NCI-H1417 (cell line): Measurements from ENCODE around the gene ALDH1L2.
"Not testable (repeated sequence)": the region's sequence is repeated elsewhere in the genome, so short reads cannot be mapped to it uniquely, and the experiment has no call there.

ENCODE experiments used
- DNase-seq, 3 experiments: peaks; one replicate each; lab custom pipeline; 2025; lab: John Stamatoyannopoulos, UW

Gene ALDH1L2

GRCh38 chr12:105084251-105085250 lies at the start of gene ALDH1L2:
Gene ALDH1L2, minus strand, starts transcription at chr12:105084458. Its CDS starts 22 bp downstream, at chr12:105084436.
- DNase-seq = peak in 2 of 3 experiments; percentile 28 to 33

- DNase-seq = no peak
Observed at GRCh38 chr12:105120551-105120950, 36.3 kb upstream of the ALDH1L2 start.

DNA sequence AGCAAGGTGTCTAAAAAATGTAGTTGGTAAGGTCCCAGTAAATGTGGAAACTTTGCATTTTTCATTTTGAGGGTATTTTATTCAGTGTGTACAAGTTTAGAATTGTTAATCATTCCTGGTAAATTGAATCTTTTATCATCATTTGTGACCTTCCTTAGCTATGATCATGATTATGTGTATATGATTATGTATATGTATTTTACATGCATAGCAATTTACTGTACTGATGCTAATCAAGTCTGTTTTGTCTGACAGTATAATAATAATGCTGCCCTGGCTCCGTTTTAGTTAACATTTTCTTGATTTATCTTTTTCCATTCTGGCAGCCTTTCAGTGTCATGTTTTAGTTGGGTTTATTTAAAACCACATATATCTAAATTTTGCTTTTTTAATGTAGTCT lies 32.7 kb upstream of the ALDH1L2 start:
- no peak for DNase-seq

DNA sequence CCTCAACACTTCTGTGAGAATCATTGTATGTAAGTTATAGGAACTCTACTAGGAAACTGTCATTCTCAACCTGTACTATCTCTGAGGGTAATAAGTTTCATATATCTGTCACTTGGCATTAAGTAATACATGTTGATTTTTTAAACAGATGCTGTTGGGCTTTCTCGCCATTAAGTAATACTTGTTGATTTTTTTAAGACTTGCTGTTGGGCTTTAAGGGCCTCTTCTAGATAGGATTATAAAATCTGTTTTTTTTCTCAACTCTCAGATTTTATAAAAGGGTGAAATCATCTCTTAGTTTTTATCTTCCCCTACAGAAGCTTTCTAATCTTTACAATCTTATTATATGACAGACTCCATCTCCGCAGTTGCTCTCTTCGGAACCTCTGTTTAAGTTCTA lies 28.8 kb upstream of the ALDH1L2 start:
- no peak for DNase-seq

- no peak for DNase-seq
Observed at GRCh38 chr12:105110851-105111250, 26.6 kb upstream of the ALDH1L2 start.

DNA sequence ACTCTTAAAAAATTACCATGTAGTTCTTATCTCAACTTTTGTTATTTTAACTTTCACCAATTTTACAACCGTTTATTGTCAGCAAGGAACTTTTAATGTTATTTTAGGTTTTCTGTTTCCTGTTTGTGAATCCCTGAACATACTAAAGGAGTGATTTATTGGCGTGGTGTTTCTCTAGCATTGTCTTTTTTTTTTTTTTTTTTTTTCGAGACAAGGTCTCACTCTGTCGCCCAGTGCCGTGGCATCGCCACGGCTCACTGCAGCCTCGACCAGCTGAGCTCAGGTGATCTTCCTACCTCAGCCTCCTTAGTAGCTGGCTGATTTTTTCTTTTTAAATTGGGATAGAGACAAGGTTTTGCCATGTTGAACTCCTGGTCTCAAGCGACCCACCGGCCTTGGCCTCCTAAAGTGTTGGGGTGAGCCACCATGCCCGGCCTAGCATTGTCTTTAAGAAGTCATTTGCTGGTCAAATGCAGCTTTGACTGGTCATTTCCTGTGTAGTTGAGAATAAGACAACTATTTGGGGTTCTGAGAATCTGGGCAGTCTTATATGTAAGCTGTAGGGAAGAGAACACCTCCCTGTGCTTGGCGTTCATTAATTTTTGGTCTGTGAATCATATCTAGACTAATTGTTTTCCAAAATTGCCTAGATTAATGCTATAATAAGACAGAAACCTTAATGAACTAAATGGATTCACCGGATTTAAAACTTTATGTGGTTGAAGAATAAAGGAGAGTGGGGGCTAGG lies 25.4 kb upstream of the ALDH1L2 start:
- peak in 1 of 3 experiments; percentile 52 for DNase-seq

DNA sequence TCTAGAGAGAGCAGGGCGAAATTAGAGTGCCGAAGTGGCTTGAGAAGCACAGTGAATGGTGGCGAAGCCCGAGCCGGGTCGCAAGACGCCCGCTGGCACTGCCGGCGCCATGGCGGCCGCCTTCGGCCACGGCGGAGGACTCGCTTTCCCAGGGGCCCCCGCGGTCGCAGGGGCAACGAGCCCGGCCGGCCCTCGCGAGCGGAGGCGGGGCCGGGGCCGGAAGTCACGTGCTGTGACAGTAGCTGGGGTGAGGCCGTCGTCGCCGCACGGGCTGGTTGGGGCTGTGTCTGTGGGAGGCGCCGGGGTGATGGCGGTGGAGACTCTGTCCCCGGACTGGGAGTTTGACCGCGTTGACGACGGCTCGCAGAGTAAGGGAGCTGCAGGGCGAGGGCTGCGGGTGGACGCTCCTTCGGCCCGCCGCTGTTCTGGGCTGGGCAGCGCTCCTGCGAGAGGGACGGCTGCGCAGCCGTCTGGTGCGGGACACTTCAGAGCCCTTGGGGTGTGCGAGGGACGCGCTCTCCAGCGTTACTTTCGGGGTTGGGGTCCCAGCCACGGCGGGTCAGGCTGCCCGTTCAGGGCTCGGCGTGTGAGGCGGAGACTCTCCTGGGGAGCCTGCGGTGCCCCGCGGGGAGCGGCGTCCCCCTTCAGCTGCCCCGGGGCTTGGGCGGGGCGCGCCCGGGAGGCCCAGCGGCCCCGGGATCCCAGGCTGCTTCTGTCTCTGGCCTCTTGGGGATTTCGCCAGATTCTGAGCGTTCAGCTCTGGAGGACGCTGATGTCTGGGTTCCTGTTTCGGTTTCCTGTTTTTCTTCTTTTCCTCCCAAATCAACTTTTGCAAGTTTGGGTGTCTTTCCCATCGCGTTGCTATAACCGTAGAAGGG lies 23.5 kb upstream of the ALDH1L2 start, which contains the start of gene WASHC4:
TSS of gene WASHC4 (plus strand) at position 238 of the 878 bp plus-strand sequence. CDS start at position 308, 70 bp downstream.
- DNase-seq = peak; percentile 97 to 98 (median 97)

GRCh38 chr12:105107171-105107493 lies 22.9 kb upstream of the ALDH1L2 start:
- peak; percentile 83 to 94 (median 94) for DNase-seq

- DNase-seq = peak in 2 of 3 experiments; percentile 56 to 72
Observed at GRCh38 chr12:105106621-105107020, 22.4 kb upstream of the ALDH1L2 start.

DNA sequence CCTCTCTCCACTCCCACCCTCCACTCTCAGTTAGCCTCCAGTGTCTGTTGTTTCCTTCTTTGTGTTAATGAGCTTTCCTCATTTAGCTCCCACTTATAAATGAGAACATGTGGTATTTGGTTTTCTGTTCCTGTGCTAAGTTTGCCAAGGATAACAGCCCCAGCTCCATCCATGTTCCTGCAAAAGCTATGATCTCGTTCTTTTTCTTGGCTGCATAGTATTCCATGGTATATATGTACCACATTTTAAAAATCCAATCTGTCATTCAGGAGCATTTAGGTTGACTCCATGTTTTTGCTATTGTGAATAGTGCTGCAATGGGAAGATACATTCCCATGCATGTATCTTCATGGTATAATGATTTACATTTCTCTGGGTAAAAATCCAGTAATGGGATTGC lies 20.5 kb upstream of the ALDH1L2 start:
- DNase-seq = no peak

DNA sequence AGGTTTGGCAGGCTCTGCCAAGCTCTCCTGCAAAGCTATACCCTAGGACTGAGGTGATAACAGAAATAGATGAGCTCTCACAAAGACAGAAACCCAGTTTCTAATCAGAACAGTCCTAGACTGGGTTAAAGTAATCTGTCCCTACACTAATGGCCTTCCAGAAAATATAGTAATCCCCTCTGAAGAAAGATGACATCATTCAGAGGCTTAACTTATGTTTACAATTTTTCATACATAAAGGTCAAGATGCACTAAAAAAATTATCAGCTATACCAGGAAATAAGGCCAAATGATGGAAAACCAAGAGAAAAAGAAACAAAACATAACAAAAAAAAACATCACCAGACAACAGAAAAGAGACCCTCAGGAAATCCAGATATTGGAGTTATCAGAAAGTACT lies 18.4 kb upstream of the ALDH1L2 start:
- DNase-seq = no peak

GRCh38 chr12:105100998-105101397 lies 16.7 kb upstream of the ALDH1L2 start:
- DNase-seq = no peak

GRCh38 chr12:105100207-105100985 lies 16.1 kb upstream of the ALDH1L2 start:
- no peak for DNase-seq

DNA sequence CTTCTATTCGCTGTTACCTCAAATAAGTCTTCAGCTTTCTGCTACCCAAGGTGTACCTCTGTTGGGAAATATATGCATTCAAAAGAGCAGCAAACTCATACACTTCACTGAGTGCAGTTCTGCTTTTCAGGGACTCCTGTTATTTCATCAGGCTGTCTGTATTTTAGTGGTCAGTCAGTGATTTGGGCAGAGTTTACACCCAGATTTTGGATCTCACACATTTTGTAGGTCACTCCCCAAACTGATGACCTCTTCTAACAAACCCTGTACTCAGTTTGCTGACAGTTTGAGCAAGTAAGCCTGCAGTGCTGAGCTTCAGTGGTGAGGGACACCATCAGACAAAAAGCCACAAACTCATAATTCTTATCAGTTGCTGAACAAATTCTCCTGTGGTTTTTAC lies 15.1 kb upstream of the ALDH1L2 start:
- DNase-seq = no peak

- not testable (repeated sequence) for DNase-seq
Observed at GRCh38 chr12:105095338-105095737, 11.1 kb upstream of the ALDH1L2 start.

GRCh38 chr12:105092336-105092735 lies 8.1 kb upstream of the ALDH1L2 start:
- no peak for DNase-seq

- DNase-seq = no peak
Observed at GRCh38 chr12:105091476-105092206, 7.4 kb upstream of the ALDH1L2 start.

DNA sequence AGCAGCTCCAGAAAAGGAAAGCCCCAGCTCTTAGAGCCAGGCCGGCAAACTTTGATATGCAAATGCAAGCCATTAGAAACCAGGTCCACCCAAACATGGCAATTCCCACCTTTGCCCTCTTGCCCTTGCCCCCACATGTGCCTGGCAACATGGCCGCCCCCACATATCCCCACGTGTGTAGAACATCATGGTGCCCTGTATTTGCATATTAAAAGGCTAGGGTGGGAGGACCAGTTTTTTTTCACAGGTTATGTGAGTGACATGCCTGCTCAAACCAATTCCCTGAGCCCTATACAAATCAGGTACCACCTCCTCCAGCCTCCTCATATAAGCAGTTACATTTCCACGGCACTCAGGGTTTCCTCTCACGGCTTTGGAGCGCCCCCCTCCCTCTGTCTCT lies 6.1 kb upstream of the ALDH1L2 start:
- DNase-seq = no peak

- DNase-seq = no peak
Observed at GRCh38 chr12:105089817-105090216, 5.6 kb upstream of the ALDH1L2 start.

DNA sequence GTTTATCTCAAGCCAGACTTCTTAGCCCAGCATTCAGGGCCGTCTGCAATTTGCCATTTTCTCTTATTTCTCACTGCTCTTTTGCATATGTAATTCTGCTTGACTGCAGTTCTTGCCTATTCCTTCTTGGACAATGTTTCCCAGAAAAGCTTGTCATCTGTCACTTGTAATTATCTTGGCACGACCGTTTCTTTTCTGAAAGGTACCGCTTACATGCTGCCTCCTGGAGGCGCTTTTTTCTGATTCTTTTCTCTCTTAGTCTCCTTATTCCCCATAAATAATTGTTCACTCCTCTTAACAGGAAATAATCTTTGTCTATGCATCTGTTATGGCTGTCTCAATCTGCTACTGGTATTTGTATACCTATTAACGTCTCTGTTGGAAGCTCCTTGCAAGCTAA lies 1.2 kb upstream of the ALDH1L2 start:
- no peak for DNase-seq
